ENCODE measurements around the gene AMH. TPM values are rescaled to one million over a fixed set of nuclear protein-coding genes. Genes with fewer than 3 reads are reported as not detected.

The AMH gene
- total and polyA plus RNA-seq, 2 of the 13 experiments (the other 11 are each of a cell fraction or from before 2014, with no cell fraction given) = 0.03 to 0.18 TPM

GRCh38 chr19:2212861-2213711 lies 36.0 kb upstream of the AMH start (continued):
- TF ChIP-seq, protein P1, sequence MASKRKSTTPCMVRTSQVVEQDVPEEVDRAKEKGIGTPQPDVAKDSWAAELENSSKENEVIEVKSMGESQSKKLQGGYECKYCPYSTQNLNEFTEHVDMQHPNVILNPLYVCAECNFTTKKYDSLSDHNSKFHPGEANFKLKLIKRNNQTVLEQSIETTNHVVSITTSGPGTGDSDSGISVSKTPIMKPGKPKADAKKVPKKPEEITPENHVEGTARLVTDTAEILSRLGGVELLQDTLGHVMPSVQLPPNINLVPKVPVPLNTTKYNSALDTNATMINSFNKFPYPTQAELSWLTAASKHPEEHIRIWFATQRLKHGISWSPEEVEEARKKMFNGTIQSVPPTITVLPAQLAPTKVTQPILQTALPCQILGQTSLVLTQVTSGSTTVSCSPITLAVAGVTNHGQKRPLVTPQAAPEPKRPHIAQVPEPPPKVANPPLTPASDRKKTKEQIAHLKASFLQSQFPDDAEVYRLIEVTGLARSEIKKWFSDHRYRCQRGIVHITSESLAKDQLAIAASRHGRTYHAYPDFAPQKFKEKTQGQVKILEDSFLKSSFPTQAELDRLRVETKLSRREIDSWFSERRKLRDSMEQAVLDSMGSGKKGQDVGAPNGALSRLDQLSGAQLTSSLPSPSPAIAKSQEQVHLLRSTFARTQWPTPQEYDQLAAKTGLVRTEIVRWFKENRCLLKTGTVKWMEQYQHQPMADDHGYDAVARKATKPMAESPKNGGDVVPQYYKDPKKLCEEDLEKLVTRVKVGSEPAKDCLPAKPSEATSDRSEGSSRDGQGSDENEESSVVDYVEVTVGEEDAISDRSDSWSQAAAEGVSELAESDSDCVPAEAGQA (IDR thresholded peaks at IDR 0.05; ENCODE audit: low read depth) = no peak
- TF ChIP-seq, protein P1 (CRISPR knock-in tag; IDR thresholded peaks at IDR 0.05; ENCODE audit: borderline replicate concordance) = peak; percentile 83
- TF ChIP-seq CHCHD3 (CRISPR knock-in tag; IDR thresholded peaks at IDR 0.05) (no peak), NFATC3 (CRISPR knock-in tag; IDR thresholded peaks at IDR 0.05) (no peak), ZNF446 (CRISPR knock-in tag; IDR thresholded peaks at IDR 0.05) (no peak; the same call in 1 of the 2 replicates), ZNF569 (CRISPR knock-in tag; IDR thresholded peaks at IDR 0.05; ENCODE audit: borderline replicate concordance) (no peak), ZNF772 (CRISPR knock-in tag; IDR thresholded peaks at IDR 0.05) (peak; percentile 71), NRL (CRISPR knock-in tag; IDR thresholded peaks at IDR 0.05; ENCODE audit: borderline replicate concordance) (peak; percentile 30; the same call in 1 of the 2 replicates), ZNF180 (CRISPR knock-in tag; IDR thresholded peaks at IDR 0.05; ENCODE audit: borderline replicate concordance, low read depth) (no peak), ZNF256 (CRISPR knock-in tag; conservative IDR thresholded peaks at IDR 0.05) (peak; percentile 93), SAP130 (CRISPR knock-in tag; IDR thresholded peaks at IDR 0.05; ENCODE audit: low read depth) (peak; percentile 87), NFKBIZ (CRISPR knock-in tag; IDR thresholded peaks at IDR 0.05) (0 out of 2 replicates have a peak, but pooled peaks have one; percentile 47), ZNF788 (CRISPR knock-in tag; IDR thresholded peaks at IDR 0.05; ENCODE audit: borderline replicate concordance) (0 out of 2 replicates have a peak, but pooled peaks have one; percentile 8), REPIN1 (CRISPR knock-in tag; IDR thresholded peaks at IDR 0.05; ENCODE audit: borderline replicate concordance, low read depth) (peak; percentile 90), ZFP36L1 (CRISPR knock-in tag; IDR thresholded peaks at IDR 0.05) (peak; percentile 97), NR2C2 (CRISPR knock-in tag; IDR thresholded peaks at IDR 0.05; ENCODE audit: borderline replicate concordance) (peak; percentile 74; the same call in 1 of the 2 replicates), ZSCAN29 (CRISPR knock-in tag; conservative IDR thresholded peaks at IDR 0.05) (no peak), PBX3 (CRISPR knock-in tag; IDR thresholded peaks at IDR 0.05; ENCODE audit: borderline replicate concordance) (no peak), SALL2 (CRISPR knock-in tag; IDR thresholded peaks at IDR 0.05) (peak; percentile 59; the same call in 1 of the 2 replicates), YEATS4 (CRISPR knock-in tag; IDR thresholded peaks at IDR 0.05; ENCODE audit: borderline replicate concordance) (peak; percentile 80)
- TF ChIP-seq, protein P2, sequence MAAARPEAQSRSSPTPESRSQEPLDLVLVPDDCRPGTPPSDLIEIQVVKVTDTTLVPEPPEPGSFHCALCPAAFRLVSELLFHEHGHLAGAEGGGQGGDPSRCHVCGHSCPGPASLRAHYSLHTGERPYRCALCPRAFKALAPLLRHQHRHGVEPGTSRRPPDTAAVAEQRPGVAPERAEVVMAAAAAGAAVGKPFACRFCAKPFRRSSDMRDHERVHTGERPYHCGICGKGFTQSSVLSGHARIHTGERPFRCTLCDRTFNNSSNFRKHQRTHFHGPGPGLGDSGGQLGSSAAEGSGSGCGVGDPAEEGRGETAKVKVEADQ (CRISPR knock-in tag; IDR thresholded peaks at IDR 0.05; ENCODE audit: borderline replicate concordance) = no peak; the same call in 1 of the 2 replicates

Measured in HepG2 (cell line).